Measurements from ENCODE around the gene TMEM62. TPM values are rescaled to one million over a fixed set of nuclear protein-coding genes. Genes with fewer than 3 reads are reported as not detected.

Gene TMEM62
- total and polyA plus RNA-seq, 9 of the 15 experiments (the other 6 are each of a cell fraction or from before 2014, with no cell fraction given), result 4.4 to 16.6 (median 11.1) TPM

DNA sequence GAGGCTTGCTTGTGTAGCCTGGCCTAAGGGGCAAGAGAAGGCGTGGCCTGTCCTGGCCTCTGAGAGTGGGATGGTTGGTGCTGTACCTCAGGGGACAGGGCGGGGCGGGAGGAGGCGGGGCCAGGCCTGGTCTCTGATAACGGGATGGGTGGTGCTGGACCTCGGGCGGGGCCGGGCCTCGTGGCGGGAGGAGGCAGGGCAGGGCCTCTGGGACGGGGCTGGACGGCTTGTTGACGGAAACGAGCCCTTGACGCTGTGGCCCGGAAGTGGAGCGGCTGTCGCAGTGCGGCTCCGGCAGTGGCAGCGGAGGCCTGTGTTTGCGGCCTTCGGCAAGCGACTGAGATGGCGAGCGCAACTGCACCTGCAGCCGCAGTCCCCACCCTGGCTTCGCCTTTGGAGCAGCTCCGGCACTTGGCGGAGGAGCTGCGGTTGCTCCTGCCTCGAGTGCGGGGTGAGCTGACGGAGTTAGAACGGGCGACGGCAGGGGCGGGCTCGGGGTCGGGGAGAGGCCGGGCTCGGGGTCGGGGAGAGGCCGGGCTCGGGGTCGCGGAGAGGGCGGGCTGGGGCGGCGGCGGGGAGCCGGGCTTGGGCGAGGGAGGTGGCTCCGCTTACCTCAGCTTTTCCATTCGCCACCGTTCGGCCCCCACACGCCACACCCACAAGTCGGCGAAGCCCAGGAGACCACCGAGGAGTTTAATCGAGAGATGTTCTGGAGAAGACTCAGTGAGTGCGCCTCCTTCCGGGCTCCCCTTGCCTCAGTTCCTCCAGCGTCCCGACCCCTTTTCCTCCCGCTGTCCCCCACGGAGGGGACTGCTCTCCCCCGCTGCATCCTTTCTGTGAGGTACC lies 52.0 kb downstream of the TMEM62 start, which contains the start of gene CCNDBP1 (continued):
- TF ChIP-seq, protein P1, sequence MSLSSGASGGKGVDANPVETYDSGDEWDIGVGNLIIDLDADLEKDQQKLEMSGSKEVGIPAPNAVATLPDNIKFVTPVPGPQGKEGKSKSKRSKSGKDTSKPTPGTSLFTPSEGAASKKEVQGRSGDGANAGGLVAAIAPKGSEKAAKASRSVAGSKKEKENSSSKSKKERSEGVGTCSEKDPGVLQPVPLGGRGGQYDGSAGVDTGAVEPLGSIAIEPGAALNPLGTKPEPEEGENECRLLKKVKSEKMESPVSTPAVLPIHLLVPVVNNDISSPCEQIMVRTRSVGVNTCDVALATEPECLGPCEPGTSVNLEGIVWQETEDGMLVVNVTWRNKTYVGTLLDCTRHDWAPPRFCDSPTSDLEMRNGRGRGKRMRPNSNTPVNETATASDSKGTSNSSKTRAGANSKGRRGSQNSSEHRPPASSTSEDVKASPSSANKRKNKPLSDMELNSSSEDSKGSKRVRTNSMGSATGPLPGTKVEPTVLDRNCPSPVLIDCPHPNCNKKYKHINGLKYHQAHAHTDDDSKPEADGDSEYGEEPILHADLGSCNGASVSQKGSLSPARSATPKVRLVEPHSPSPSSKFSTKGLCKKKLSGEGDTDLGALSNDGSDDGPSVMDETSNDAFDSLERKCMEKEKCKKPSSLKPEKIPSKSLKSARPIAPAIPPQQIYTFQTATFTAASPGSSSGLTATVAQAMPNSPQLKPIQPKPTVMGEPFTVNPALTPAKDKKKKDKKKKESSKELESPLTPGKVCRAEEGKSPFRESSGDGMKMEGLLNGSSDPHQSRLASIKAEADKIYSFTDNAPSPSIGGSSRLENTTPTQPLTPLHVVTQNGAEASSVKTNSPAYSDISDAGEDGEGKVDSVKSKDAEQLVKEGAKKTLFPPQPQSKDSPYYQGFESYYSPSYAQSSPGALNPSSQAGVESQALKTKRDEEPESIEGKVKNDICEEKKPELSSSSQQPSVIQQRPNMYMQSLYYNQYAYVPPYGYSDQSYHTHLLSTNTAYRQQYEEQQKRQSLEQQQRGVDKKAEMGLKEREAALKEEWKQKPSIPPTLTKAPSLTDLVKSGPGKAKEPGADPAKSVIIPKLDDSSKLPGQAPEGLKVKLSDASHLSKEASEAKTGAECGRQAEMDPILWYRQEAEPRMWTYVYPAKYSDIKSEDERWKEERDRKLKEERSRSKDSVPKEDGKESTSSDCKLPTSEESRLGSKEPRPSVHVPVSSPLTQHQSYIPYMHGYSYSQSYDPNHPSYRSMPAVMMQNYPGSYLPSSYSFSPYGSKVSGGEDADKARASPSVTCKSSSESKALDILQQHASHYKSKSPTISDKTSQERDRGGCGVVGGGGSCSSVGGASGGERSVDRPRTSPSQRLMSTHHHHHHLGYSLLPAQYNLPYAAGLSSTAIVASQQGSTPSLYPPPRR (CRISPR knock-in tag; IDR thresholded peaks at IDR 0.05; ENCODE audit: borderline replicate concordance), result no peak
- no peak for TF ChIP-seq TSC22D4 (tag; IDR thresholded peaks at IDR 0.05)
- TF ChIP-seq, protein P2, sequence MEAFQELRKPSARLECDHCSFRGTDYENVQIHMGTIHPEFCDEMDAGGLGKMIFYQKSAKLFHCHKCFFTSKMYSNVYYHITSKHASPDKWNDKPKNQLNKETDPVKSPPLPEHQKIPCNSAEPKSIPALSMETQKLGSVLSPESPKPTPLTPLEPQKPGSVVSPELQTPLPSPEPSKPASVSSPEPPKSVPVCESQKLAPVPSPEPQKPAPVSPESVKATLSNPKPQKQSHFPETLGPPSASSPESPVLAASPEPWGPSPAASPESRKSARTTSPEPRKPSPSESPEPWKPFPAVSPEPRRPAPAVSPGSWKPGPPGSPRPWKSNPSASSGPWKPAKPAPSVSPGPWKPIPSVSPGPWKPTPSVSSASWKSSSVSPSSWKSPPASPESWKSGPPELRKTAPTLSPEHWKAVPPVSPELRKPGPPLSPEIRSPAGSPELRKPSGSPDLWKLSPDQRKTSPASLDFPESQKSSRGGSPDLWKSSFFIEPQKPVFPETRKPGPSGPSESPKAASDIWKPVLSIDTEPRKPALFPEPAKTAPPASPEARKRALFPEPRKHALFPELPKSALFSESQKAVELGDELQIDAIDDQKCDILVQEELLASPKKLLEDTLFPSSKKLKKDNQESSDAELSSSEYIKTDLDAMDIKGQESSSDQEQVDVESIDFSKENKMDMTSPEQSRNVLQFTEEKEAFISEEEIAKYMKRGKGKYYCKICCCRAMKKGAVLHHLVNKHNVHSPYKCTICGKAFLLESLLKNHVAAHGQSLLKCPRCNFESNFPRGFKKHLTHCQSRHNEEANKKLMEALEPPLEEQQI (IDR thresholded peaks at IDR 0.05), result no peak
- no peak for TF ChIP-seq SREBF2 (CRISPR knock-in tag; IDR thresholded peaks at IDR 0.05)
- no peak for TF ChIP-seq PRPF4 (IDR thresholded peaks at IDR 0.05; ENCODE audit: insufficient read depth, low read depth, low read length, poor library complexity, severe bottlenecking)
- TF ChIP-seq, protein P3, sequence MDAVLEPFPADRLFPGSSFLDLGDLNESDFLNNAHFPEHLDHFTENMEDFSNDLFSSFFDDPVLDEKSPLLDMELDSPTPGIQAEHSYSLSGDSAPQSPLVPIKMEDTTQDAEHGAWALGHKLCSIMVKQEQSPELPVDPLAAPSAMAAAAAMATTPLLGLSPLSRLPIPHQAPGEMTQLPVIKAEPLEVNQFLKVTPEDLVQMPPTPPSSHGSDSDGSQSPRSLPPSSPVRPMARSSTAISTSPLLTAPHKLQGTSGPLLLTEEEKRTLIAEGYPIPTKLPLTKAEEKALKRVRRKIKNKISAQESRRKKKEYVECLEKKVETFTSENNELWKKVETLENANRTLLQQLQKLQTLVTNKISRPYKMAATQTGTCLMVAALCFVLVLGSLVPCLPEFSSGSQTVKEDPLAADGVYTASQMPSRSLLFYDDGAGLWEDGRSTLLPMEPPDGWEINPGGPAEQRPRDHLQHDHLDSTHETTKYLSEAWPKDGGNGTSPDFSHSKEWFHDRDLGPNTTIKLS (IDR thresholded peaks at IDR 0.05; ENCODE audit: borderline replicate concordance, low read depth), result peak; percentile 72; the same call in 1 of the 2 replicates
- TF ChIP-seq, protein P4, sequence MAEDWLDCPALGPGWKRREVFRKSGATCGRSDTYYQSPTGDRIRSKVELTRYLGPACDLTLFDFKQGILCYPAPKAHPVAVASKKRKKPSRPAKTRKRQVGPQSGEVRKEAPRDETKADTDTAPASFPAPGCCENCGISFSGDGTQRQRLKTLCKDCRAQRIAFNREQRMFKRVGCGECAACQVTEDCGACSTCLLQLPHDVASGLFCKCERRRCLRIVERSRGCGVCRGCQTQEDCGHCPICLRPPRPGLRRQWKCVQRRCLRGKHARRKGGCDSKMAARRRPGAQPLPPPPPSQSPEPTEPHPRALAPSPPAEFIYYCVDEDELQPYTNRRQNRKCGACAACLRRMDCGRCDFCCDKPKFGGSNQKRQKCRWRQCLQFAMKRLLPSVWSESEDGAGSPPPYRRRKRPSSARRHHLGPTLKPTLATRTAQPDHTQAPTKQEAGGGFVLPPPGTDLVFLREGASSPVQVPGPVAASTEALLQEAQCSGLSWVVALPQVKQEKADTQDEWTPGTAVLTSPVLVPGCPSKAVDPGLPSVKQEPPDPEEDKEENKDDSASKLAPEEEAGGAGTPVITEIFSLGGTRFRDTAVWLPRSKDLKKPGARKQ (CRISPR knock-in tag; IDR thresholded peaks at IDR 0.05), result no peak
- TF ChIP-seq CEBPG (CRISPR knock-in tag; IDR thresholded peaks at IDR 0.05), result no peak
- TF ChIP-seq CEBPG (tag; conservative IDR thresholded peaks at IDR 0.05 in 1 of 2, IDR thresholded peaks at IDR 0.05 in 1 of 2), result no peak
- TF ChIP-seq POLR3A (IDR thresholded peaks at IDR 0.05; ENCODE audit: borderline replicate concordance, extremely low read depth, insufficient read depth, insufficient read length), result no peak
- TF ChIP-seq, protein P5, sequence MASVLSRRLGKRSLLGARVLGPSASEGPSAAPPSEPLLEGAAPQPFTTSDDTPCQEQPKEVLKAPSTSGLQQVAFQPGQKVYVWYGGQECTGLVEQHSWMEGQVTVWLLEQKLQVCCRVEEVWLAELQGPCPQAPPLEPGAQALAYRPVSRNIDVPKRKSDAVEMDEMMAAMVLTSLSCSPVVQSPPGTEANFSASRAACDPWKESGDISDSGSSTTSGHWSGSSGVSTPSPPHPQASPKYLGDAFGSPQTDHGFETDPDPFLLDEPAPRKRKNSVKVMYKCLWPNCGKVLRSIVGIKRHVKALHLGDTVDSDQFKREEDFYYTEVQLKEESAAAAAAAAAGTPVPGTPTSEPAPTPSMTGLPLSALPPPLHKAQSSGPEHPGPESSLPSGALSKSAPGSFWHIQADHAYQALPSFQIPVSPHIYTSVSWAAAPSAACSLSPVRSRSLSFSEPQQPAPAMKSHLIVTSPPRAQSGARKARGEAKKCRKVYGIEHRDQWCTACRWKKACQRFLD (CRISPR knock-in tag; IDR thresholded peaks at IDR 0.05), result no peak

All from K562 (cell line).